Measurements from ENCODE around the gene ZNF473.

GRCh38 chr19:49981603-49982593, 43.9 kb upstream of the ZNF473 start:
- TF ChIP-seq ZNF274 (IDR thresholded peaks at IDR 0.05; ENCODE audit: low read depth, low read length) (no peak), YY1 (IDR thresholded peaks at IDR 0.05; ENCODE audit: insufficient read depth, insufficient read length) (no peak), SUZ12 (IDR thresholded peaks at IDR 0.05; ENCODE audit: extremely low read depth, insufficient read depth, insufficient read length) (no peak)

All from NT2/D1 (cell line).